KOPT-K1 (cell line): ENCODE results near the gene PPARA.
"Not testable (repeated sequence)": the region's sequence is repeated elsewhere in the genome, so short reads cannot be mapped to it uniquely, and the experiment has no call there.

Experiments used
- H3K27ac ChIP-seq: fragments of 200-600 bp; sonication (generic); 2 replicates; pipeline ENCODE4 v1.5.1; 2016; ENCODE audit warnings: antibody characterized with exemption, mild to moderate bottlenecking, low read depth, low read length; ENCODE audit not compliant: poor library complexity, severe bottlenecking
- H3K36me3 ChIP-seq: fragments of 200-600 bp; sonication (generic); 2 replicates; pipeline ENCODE4 v1.5.1; 2017; ENCODE audit warnings: antibody characterized with exemption, mild to moderate bottlenecking, low read length, moderate library complexity; ENCODE audit not compliant: insufficient read depth
- H3K9me3 ChIP-seq: fragments of 200-600 bp; sonication (generic); 2 replicates; pipeline ENCODE4 v1.5.1; 2017; ENCODE audit warnings: antibody characterized with exemption, low read length, mild to moderate bottlenecking; ENCODE audit not compliant: insufficient read depth, poor library complexity, severe bottlenecking

The PPARA gene

GRCh38 chr22:46251266-46251665 is 100.9 kb downstream of the PPARA start:
- Histone ChIP-seq H3K27ac (no peak overlapping the region), H3K36me3 (no peaks in the 10 kb centered on the region), H3K9me3 (no peaks in the 10 kb centered on the region)

GRCh38 chr22:46251816-46252380 is 101.6 kb downstream of the PPARA start:
- Histone ChIP-seq H3K36me3 (no peaks in the 10 kb centered on the region), H3K9me3 (peaks cover under 1% of the 10 kb centered on the region), H3K27ac (no peak overlapping the region)

GRCh38 chr22:46256358-46256958 is 106.1 kb downstream of the PPARA start:
- no peak overlapping the region for H3K27ac ChIP-seq
- peaks cover 17% of the 10 kb centered on the region for H3K9me3 ChIP-seq
- H3K36me3 ChIP-seq = no peaks in the 10 kb centered on the region

GRCh38 chr22:46259374-46259773 is 109.0 kb downstream of the PPARA start:
- Histone ChIP-seq H3K36me3 (no peaks in the 10 kb centered on the region), H3K9me3 (peaks cover 41% of the 10 kb centered on the region), H3K27ac (no peak overlapping the region)

GRCh38 chr22:46260038-46260437 is 109.7 kb downstream of the PPARA start:
- Histone ChIP-seq H3K27ac (no peak overlapping the region), H3K36me3 (no peaks in the 10 kb centered on the region), H3K9me3 (peaks cover 47% of the 10 kb centered on the region)

- Histone ChIP-seq H3K27ac (no peak overlapping the region), H3K9me3 (peaks cover 58% of the 10 kb centered on the region), H3K36me3 (no peaks in the 10 kb centered on the region)
Observed at GRCh38 chr22:46262449-46263215, 112.3 kb downstream of the PPARA start.

GRCh38 chr22:46263216-46263590 is 112.9 kb downstream of the PPARA start, which contains the start of gene PKDREJ:
TSS of gene PKDREJ (minus strand) at chr22:46263343. CDS start at chr22:46263322, 21 bp downstream.
- Histone ChIP-seq H3K9me3 (peaks cover 58% of the 10 kb centered on the region), H3K36me3 (no peaks in the 10 kb centered on the region), H3K27ac (no peak within 1 kb of the TSS)

GRCh38 chr22:46264520-46264919 is 114.2 kb downstream of the PPARA start:
- peaks cover 55% of the 10 kb centered on the region for H3K9me3 ChIP-seq
- not testable (repeated sequence) for H3K36me3 ChIP-seq, H3K27ac ChIP-seq

GRCh38 chr22:46265627-46266026 is 115.3 kb downstream of the PPARA start:
- peaks cover 47% of the 10 kb centered on the region for H3K9me3 ChIP-seq
- H3K36me3 ChIP-seq, H3K27ac ChIP-seq: not testable (repeated sequence)

GRCh38 chr22:46267431-46268279 is 117.3 kb downstream of the PPARA start, which contains the start of gene TTC38:
TSS of gene TTC38 (plus strand) at chr22:46268008. CDS start at chr22:46268040, 32 bp downstream.
- H3K27ac ChIP-seq = no peak within 1 kb of the TSS
- no peaks in the 10 kb centered on the region for H3K36me3 ChIP-seq
- peaks cover 35% of the 10 kb centered on the region for H3K9me3 ChIP-seq

GRCh38 chr22:46269564-46269963 is 119.2 kb downstream of the PPARA start:
- peaks cover 20% of the 10 kb centered on the region for H3K9me3 ChIP-seq
- no peak overlapping the region for H3K27ac ChIP-seq
- H3K36me3 ChIP-seq = no peaks in the 10 kb centered on the region

GRCh38 chr22:46272196-46272595 is 121.9 kb downstream of the PPARA start:
- no peaks in the 10 kb centered on the region for H3K36me3 ChIP-seq
- no peak overlapping the region for H3K27ac ChIP-seq
- no peaks in the 10 kb centered on the region for H3K9me3 ChIP-seq

GRCh38 chr22:46272762-46273431 is 122.6 kb downstream of the PPARA start:
- Histone ChIP-seq H3K27ac (no peak overlapping the region), H3K36me3 (no peaks in the 10 kb centered on the region), H3K9me3 (no peaks in the 10 kb centered on the region)

- no peaks in the 10 kb centered on the region for H3K9me3 ChIP-seq
- H3K27ac ChIP-seq = no peak overlapping the region
- H3K36me3 ChIP-seq = no peaks in the 10 kb centered on the region
Observed at GRCh38 chr22:46273432-46274148, 123.3 kb downstream of the PPARA start.
